Cardiac fibroblast (primary cell): ENCODE data around the gene PUSL1.
"Not testable (repeated sequence)": the region's sequence is repeated elsewhere in the genome, so short reads cannot be mapped to it uniquely, and the experiment has no call there.

Source experiments
- DNase-seq, 2 donors: peaks; one replicate each; pipeline versions ENCODE4 v3.0.0 to v3.0.0-alpha.2; 2010; ENCODE audit warnings: low read depth in 2 of 2
- H3K4me3 ChIP-seq, 2 donors: replicated peaks in 1 of 2; 1 replicate in 1 of 2; 2 replicates in 1 of 2; pipeline ENCODE4 v1.5.1; 2011; ENCODE audit warnings: low read depth in 2 of 2, low read length in 2 of 2, mild to moderate bottlenecking in 2 of 2, moderate library complexity in 1 of 2
- TF ChIP-seq, protein P1 (sequence below): IDR thresholded peaks from one replicate; pipeline ENCODE4 v1.5.1; 2011; ENCODE audit warnings: low read depth, mild to moderate bottlenecking, low read length, inconsistent platforms

Gene PUSL1

DNA sequence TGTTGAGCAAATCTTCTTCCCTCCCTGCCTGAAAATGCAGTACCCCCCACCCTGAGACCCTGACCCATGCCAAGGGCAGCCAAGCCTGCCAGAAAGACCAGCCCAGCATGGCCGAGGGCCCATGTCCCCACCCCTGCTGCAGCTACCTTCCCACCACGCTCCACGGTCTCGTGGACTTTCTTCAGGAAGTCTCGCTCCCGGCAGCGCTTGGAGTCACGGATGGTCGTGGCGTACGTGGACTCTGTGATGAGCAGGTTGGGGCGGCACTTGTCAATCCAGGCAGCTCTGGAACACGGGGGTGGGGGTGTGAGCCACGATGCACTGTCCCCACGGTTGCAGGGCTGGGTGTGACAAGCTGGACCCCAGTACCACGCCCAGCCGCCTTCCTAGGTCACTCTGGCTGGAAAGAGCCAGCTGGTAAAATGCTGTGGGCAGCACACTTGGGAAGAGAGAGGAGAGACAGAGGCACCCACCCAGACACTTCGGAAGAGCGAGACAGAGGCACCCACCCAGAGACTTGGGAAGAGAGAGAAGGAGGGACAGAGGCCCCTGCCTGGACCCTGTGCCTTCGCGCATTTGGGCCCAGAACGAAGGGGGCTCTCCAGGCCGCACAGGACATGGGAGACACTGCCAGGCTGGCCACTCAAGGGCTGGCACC lies 6.4 kb downstream of the PUSL1 start:
- H3K4me3 ChIP-seq, result no peak overlapping the region
- TF ChIP-seq, protein P1, sequence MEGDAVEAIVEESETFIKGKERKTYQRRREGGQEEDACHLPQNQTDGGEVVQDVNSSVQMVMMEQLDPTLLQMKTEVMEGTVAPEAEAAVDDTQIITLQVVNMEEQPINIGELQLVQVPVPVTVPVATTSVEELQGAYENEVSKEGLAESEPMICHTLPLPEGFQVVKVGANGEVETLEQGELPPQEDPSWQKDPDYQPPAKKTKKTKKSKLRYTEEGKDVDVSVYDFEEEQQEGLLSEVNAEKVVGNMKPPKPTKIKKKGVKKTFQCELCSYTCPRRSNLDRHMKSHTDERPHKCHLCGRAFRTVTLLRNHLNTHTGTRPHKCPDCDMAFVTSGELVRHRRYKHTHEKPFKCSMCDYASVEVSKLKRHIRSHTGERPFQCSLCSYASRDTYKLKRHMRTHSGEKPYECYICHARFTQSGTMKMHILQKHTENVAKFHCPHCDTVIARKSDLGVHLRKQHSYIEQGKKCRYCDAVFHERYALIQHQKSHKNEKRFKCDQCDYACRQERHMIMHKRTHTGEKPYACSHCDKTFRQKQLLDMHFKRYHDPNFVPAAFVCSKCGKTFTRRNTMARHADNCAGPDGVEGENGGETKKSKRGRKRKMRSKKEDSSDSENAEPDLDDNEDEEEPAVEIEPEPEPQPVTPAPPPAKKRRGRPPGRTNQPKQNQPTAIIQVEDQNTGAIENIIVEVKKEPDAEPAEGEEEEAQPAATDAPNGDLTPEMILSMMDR, result no peak
- no peak for DNase-seq

DNA sequence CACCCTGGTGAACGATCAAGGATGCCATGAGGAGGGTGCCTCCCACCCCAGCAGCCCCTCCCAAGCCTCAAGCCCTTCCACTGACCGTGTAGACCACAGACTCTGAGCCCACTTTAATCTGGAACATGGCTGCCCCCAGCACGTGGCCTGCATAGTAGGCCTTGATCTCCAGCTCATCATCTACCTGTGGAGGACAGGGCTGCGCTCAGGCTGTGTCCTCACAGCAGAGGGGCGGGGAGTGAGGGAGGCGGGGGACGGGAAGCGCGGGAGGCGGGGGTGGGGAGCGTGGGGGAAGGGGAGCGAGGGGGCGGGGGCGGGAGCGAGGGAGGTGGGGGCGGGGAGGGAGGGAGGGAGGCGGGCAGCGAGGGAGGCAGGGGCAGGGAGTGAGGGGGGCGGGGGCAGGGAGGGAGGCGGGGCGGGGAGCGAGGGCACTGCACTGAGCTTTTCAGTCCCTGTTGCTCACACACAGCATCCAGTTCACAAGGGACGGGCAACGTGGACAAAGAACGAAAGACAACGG lies 7.1 kb downstream of the PUSL1 start:
- TF ChIP-seq, protein P1, result no peak
- no peak overlapping the region for H3K4me3 ChIP-seq
- DNase-seq, result no peak

DNA sequence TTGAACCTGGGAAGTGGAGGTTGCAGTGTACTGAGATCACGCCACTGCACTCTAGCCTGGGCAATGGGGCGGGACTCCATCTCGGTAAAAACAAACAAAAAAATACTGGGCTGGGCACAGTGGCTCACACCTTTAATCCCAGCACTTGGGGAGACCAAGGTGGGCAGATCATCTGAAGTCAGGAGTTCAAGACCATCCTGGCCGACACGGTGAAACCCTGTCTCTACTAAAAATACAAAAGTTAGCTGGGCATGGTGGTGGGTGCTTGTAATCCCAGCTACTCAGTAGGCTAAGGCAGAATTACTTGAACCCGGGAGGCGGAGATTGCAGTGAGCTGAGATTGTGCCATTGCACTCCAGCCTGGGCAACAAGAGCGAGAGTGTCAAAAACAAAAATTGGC lies 7.8 kb downstream of the PUSL1 start:
- not testable (repeated sequence) for DNase-seq, H3K4me3 ChIP-seq

DNA sequence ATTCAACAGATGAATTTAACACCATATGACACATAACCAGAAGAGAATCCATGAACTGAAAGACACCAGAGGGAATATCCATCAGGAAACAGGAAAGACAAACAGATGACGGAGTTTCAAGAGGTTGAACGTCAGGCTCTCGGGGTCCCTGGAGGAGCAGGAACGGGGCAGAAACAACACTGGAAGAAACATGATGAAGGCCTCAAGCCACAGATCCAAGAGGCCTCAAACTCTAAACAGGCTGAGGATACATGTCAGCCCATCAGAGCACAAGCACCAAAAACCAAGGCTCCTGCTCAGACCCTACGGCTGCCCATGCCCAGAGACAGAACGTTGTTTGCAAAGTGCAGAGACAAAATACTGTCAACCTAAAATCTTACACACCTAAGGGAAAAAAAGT lies 9.0 kb downstream of the PUSL1 start:
- DNase-seq, result no peak

DNA sequence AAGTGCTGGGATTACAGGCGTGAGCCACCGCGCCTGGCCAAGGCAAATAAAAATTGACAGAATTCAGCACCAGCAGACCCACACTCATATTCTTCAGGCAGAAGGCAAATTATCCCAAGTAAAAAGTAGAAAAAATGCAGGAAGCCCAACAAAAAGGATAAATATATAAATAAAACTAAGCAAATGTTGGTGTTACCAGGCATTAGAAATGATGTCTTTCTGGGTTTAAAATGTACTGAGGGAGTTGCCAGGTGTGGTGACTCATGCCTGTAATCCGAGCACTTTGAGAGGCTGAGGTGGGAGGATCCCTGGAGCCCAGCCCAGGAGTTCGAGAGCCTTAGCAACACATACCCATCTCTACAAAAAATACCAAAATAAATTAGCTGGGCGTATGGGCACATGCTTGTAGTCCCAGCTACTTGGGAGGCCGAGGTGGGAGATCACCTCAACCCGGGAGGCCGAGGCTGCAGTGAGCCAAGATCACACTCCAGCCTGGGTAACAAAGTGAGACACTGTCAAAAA lies 9.8 kb downstream of the PUSL1 start:
- peak; percentile 96 to 97 for DNase-seq
- no peak overlapping the region for H3K4me3 ChIP-seq
- TF ChIP-seq, protein P1, result no peak

More for the DNA sequence above, 9.0 kb downstream of the PUSL1 start:
- TF ChIP-seq, protein P1, result no peak
- no peak overlapping the region for H3K4me3 ChIP-seq

DNA sequence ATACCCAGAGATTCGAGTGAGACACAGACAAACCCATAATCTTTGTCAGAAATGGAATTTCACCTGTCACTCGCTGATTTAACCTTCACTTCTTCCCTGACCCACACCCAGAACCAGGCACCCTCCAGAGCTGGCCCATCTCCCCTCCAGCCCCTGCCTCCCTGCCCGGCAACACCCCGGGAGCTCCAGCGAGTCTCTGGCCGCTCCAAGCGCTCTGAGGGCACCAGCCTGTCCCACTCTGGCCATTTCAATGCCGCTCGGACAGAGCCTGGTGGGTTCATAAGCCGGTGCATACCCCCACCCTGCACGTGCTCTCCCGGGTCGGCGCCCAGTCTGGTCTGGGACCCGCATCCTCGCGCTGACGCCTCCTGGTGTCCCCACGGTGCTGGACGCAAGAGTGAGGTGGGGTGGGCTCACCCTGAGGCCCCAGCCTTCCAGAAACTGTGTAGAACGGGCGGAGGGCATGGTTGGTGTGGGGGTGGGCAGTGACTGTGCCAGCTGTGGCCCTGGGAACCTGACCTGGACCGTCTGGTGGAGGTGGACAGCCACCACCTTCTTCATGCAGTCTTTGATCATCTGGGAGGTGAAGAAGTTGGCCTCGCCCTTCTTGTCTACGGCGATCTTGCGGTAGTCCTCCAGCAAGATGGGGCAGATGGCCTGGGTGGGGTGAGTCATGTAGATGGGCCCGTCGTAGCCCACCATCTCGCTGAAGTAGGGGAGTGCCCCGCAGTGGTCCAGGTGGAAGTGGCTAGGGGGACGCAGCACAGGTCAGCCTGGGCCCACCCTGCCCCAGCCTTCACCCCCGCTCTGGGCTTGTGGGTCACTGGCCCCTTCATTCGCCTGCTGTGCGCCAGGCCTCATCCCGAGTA lies 10.6 kb downstream of the PUSL1 start:
- H3K4me3 ChIP-seq, result no peak overlapping the region
- no peak for DNase-seq
- TF ChIP-seq, protein P1, result no peak

DNA sequence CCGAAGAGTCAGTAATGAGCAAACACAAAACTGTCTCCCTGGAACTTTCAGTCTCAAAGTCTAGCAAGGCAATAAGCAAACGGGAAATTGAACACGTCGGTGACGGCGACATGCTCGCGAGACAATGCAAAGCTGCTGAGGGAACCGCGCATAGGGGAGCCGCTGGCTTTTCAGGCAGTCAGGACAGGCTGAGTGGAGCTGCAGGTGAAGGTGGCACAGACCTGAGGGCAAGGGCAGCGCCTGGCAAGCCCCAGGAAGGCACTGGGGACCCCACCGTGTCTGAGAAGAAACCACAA lies 11.2 kb downstream of the PUSL1 start:
- DNase-seq, result no peak
- TF ChIP-seq, protein P1, result no peak
- H3K4me3 ChIP-seq, result no peak overlapping the region
